ENCODE results near the gene TNFRSF1B.

GRCh38 chr1:12174924-12175810 lies 8.4 kb downstream of the TNFRSF1B start:
- no peak for TF ChIP-seq POLR2A (IDR thresholded peaks at IDR 0.05)
- TF ChIP-seq, protein P1, sequence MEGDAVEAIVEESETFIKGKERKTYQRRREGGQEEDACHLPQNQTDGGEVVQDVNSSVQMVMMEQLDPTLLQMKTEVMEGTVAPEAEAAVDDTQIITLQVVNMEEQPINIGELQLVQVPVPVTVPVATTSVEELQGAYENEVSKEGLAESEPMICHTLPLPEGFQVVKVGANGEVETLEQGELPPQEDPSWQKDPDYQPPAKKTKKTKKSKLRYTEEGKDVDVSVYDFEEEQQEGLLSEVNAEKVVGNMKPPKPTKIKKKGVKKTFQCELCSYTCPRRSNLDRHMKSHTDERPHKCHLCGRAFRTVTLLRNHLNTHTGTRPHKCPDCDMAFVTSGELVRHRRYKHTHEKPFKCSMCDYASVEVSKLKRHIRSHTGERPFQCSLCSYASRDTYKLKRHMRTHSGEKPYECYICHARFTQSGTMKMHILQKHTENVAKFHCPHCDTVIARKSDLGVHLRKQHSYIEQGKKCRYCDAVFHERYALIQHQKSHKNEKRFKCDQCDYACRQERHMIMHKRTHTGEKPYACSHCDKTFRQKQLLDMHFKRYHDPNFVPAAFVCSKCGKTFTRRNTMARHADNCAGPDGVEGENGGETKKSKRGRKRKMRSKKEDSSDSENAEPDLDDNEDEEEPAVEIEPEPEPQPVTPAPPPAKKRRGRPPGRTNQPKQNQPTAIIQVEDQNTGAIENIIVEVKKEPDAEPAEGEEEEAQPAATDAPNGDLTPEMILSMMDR (IDR thresholded peaks at IDR 0.05) = no peak

All from body of pancreas (tissue), 4 donors.